ENCODE data around the gene POLR3B. TPM values are rescaled to one million over a fixed set of nuclear protein-coding genes. Genes with fewer than 3 reads are reported as not detected.

Gene POLR3B
- total RNA-seq, 1 experiment from 2014 or later: 14.3 TPM

- no peaks in the 10 kb centered on the region for H3K27me3 ChIP-seq (replicated peaks)
These were observed 55.0 kb downstream of the POLR3B start for GRCh38 chr12:106412563-106412962.

GRCh38 chr12:106415134-106415533 lies 57.6 kb downstream of the POLR3B start:
- Histone ChIP-seq H3K4me1 (replicated peaks) (peaks cover 52% of the 10 kb centered on the region), H3K27me3 (replicated peaks) (no peaks in the 10 kb centered on the region), H3K4me3 (no peak overlapping the region), H3K36me3 (peaks cover 14% of the 10 kb centered on the region), H3K27ac (peak overlapping the region; percentile 16), H3K9me3 (replicated peaks) (no peaks in the 10 kb centered on the region)
- peak in 1 of 2 experiments; percentile 64 for DNase-seq (ENCODE audit: low read depth in 1 of 2, low spot score in 2 of 2)

More at GRCh38 chr12:106412563-106412962, 55.0 kb downstream of the POLR3B start:
- DNase-seq (ENCODE audit: low read depth in 1 of 2, low spot score in 2 of 2): no peak
- H3K4me1 ChIP-seq (replicated peaks): peaks cover 32% of the 10 kb centered on the region
- H3K36me3 ChIP-seq: peaks cover 14% of the 10 kb centered on the region
- H3K4me3 ChIP-seq: no peak overlapping the region
- H3K27ac ChIP-seq: no peak overlapping the region
- no peaks in the 10 kb centered on the region for H3K9me3 ChIP-seq (replicated peaks)

GRCh38 chr12:106416273-106416672 lies 58.7 kb downstream of the POLR3B start:
- DNase-seq (ENCODE audit: low read depth in 1 of 2, low spot score in 2 of 2): peak; percentile 36 to 51

DNA sequence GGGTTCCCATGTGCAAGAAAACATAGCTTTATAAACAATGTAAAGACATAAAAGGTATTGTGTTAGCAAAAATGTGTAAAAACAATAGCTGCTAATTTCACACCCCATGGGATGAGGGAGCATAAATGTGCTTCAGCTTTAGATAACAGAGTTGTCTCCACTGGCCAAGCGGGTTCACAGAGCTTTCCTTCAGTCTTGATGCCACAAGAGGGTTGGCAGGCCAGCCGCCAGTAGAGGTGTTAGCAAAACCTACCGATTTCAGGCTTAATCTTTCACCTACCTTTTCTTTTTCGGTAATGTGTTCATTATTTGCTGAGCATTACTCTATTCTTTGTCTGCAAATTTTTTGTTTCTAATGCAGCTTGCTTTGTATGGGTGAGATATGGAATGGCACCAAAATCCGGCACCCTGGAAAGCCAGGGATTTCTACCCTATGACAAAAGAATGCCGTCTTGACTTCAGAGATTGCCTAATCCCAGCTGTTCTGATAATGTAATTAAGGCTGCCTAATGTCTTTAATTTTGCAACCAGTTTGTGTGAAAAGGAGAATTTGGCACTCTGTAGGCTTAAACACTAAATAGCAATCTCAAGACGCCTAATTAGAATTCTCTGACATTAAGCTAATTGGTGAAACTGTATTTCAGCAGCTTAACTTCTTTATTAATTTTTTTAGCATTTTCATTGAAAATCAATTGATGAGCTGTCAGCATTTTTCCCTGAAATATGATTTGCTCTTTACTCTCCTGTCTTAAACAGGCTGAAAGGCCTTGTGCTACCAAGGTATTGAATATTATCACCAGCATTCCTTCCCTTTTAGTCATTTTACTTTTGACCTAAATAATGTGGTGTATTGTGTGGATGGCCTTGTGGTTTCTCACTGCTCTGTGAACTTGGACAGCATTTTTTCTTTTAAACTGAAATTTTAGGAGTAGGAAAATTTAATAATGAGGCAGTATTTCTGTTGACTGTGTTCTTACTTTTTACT lies 60.7 kb downstream of the POLR3B start:
- Histone ChIP-seq H3K36me3 (peaks cover 8% of the 10 kb centered on the region), H3K9me3 (replicated peaks) (no peaks in the 10 kb centered on the region), H3K27me3 (replicated peaks) (no peaks in the 10 kb centered on the region), H3K4me3 (no peak overlapping the region), H3K4me1 (replicated peaks) (peaks cover 52% of the 10 kb centered on the region), H3K27ac (peak overlapping the region; percentile 66)
- peak in 1 of 2 experiments; percentile 73 for DNase-seq (ENCODE audit: low read depth in 1 of 2, low spot score in 2 of 2)

More at GRCh38 chr12:106416273-106416672, 58.7 kb downstream of the POLR3B start:
- H3K9me3 ChIP-seq (replicated peaks): no peaks in the 10 kb centered on the region
- H3K27me3 ChIP-seq (replicated peaks): no peaks in the 10 kb centered on the region
- peak overlapping the region; percentile 14; the same call in 1 of the 2 replicates for H3K27ac ChIP-seq
- peaks cover 52% of the 10 kb centered on the region for H3K4me1 ChIP-seq (replicated peaks)
- H3K4me3 ChIP-seq: no peak overlapping the region
- peaks cover 14% of the 10 kb centered on the region for H3K36me3 ChIP-seq

GRCh38 chr12:106418970-106419369 lies 61.4 kb downstream of the POLR3B start:
- peaks cover 9% of the 10 kb centered on the region; the same call in 1 of the 2 replicates for H3K36me3 ChIP-seq

DNA sequence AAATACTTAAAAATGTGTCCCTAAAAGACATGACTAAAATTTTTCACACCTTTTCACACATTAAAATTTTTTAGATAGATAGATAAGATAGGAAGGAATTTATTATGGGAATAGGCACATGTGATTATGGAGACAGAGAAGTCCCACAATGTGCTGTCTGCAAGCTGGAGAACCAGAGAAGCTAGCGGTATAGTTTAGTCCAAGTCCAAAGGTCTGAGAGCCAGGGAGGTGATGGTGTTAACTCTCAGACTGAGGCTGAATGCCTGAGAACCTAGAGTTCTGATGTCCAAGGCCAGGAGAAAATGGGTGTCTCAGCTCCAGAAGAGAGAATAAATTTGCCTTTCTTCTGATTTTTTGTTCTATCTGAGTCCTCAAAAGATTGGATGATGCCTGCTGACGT lies 65.7 kb downstream of the POLR3B start:
- Histone ChIP-seq H3K4me1 (replicated peaks) (peaks cover 21% of the 10 kb centered on the region), H3K36me3 (peaks cover 4% of the 10 kb centered on the region; the same call in 1 of the 2 replicates), H3K4me3 (no peak overlapping the region), H3K9me3 (replicated peaks) (no peaks in the 10 kb centered on the region), H3K27me3 (replicated peaks) (no peaks in the 10 kb centered on the region), H3K27ac (no peak overlapping the region)
- no peak for DNase-seq (ENCODE audit: low read depth in 1 of 2, low spot score in 2 of 2)

More at GRCh38 chr12:106418970-106419369, 61.4 kb downstream of the POLR3B start:
- Histone ChIP-seq H3K9me3 (replicated peaks) (no peaks in the 10 kb centered on the region), H3K27me3 (replicated peaks) (no peaks in the 10 kb centered on the region), H3K4me3 (no peak overlapping the region), H3K4me1 (replicated peaks) (peaks cover 52% of the 10 kb centered on the region), H3K27ac (peak overlapping the region; percentile 66)
- no peak for DNase-seq (ENCODE audit: low read depth in 1 of 2, low spot score in 2 of 2)

- Histone ChIP-seq H3K4me1 (replicated peaks) (peaks cover 6% of the 10 kb centered on the region; the same call in 1 of the 2 replicates), H3K27ac (no peak overlapping the region), H3K36me3 (peaks cover 4% of the 10 kb centered on the region; the same call in 1 of the 2 replicates), H3K4me3 (no peak overlapping the region), H3K27me3 (replicated peaks) (no peaks in the 10 kb centered on the region), H3K9me3 (replicated peaks) (no peaks in the 10 kb centered on the region)
- no peak for DNase-seq (ENCODE audit: low read depth in 1 of 2, low spot score in 2 of 2)
These were observed 67.6 kb downstream of the POLR3B start for GRCh38 chr12:106425061-106425702.

- Histone ChIP-seq H3K27me3 (replicated peaks) (no peaks in the 10 kb centered on the region), H3K9me3 (replicated peaks) (no peaks in the 10 kb centered on the region), H3K4me3 (no peak overlapping the region), H3K27ac (no peak overlapping the region), H3K4me1 (replicated peaks) (peaks cover 6% of the 10 kb centered on the region; the same call in 1 of the 2 replicates), H3K36me3 (peaks cover 9% of the 10 kb centered on the region)
- no peak for DNase-seq (ENCODE audit: low read depth in 1 of 2, low spot score in 2 of 2)
These were observed 70.4 kb downstream of the POLR3B start for GRCh38 chr12:106427917-106428316.

- Histone ChIP-seq H3K36me3 (peaks cover 11% of the 10 kb centered on the region), H3K4me1 (replicated peaks) (peaks cover 6% of the 10 kb centered on the region; the same call in 1 of the 2 replicates), H3K4me3 (no peak overlapping the region), H3K27me3 (replicated peaks) (no peaks in the 10 kb centered on the region), H3K27ac (no peak overlapping the region), H3K9me3 (replicated peaks) (no peaks in the 10 kb centered on the region)
- no peak for DNase-seq (ENCODE audit: low read depth in 1 of 2, low spot score in 2 of 2)
These were observed 70.8 kb downstream of the POLR3B start for GRCh38 chr12:106428384-106428783.

DNA sequence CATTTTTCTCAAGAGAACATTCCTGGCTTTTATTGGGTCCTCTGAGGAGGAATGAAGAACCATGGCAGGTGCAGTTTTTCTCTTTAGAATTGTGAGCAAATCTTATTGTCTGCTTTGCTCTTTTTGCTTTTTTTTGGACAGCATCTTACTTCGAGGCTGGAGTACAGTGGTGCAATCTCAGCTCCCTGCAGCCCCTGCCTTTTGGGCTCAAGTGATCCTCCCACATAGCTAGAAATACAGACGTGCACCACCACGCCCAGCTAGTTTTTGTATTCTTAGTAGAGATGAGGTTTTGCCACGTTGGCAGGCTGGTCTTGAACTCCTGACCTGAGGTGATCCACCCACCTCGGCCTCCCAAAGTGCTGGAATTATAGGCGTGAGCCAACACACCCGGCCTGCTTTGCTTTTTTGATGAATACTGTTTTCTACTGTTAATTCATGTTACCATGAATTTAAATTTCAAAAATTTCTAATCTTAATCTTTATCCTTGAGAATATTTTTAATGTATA lies 71.5 kb downstream of the POLR3B start:
- Histone ChIP-seq H3K36me3 (peaks cover 16% of the 10 kb centered on the region), H3K4me3 (no peak overlapping the region), H3K9me3 (replicated peaks) (no peaks in the 10 kb centered on the region), H3K27me3 (replicated peaks) (no peaks in the 10 kb centered on the region), H3K27ac (no peak overlapping the region), H3K4me1 (replicated peaks) (peaks cover 6% of the 10 kb centered on the region; the same call in 1 of the 2 replicates)
- no peak for DNase-seq (ENCODE audit: low read depth in 1 of 2, low spot score in 2 of 2)

DNA sequence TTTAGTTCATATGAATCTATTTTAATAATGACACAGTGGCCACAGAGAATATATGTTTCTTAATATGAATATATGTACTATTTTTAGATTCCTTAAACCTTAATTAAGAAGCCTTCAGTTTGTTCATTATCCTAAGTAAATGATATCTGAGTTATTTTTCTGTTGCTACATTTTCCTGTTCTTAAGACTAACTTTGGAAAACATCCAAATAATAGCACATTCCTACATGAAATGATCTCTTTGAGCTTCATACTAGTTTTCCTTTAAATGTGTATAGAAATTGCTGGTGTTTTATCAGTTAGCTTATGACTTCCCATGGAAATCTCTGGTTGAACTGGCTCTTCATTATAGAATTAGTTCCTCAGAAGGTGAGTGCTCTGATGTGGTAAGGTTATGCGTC lies 72.1 kb downstream of the POLR3B start:
- no peaks in the 10 kb centered on the region for H3K27me3 ChIP-seq (replicated peaks)
- no peaks in the 10 kb centered on the region for H3K9me3 ChIP-seq (replicated peaks)
- no peak for DNase-seq (ENCODE audit: low read depth in 1 of 2, low spot score in 2 of 2)
- H3K36me3 ChIP-seq: peaks cover 21% of the 10 kb centered on the region
- H3K27ac ChIP-seq: no peak overlapping the region
- peaks cover 6% of the 10 kb centered on the region; the same call in 1 of the 2 replicates for H3K4me1 ChIP-seq (replicated peaks)
- H3K4me3 ChIP-seq: no peak overlapping the region

- Histone ChIP-seq H3K4me3 (no peak overlapping the region), H3K4me1 (replicated peaks) (no peaks in the 10 kb centered on the region), H3K36me3 (peaks cover 37% of the 10 kb centered on the region), H3K27me3 (replicated peaks) (no peaks in the 10 kb centered on the region), H3K9me3 (replicated peaks) (no peaks in the 10 kb centered on the region), H3K27ac (no peak overlapping the region)
- no peak for DNase-seq (ENCODE audit: low read depth in 1 of 2, low spot score in 2 of 2)
These were observed 74.4 kb downstream of the POLR3B start for GRCh38 chr12:106431839-106432411.

GRCh38 chr12:106433055-106433454 lies 75.5 kb downstream of the POLR3B start:
- Histone ChIP-seq H3K36me3 (peaks cover 46% of the 10 kb centered on the region), H3K4me1 (replicated peaks) (no peaks in the 10 kb centered on the region), H3K4me3 (no peak overlapping the region), H3K9me3 (replicated peaks) (no peaks in the 10 kb centered on the region), H3K27ac (no peak overlapping the region), H3K27me3 (replicated peaks) (no peaks in the 10 kb centered on the region)
- DNase-seq (ENCODE audit: low read depth in 1 of 2, low spot score in 2 of 2): no peak
